Epithelial cell of prostate (primary cell): ENCODE measurements around the gene CAMK2D.

Experiments
- DNase-seq: peaks from one replicate; pipeline ENCODE4 v3.0.0-alpha.2; 2011; ENCODE audit warnings: low read depth, low spot score
- H3K27ac ChIP-seq: fragments of 450-650 bp; 2 replicates; pipeline ENCODE4 v1.5.1; 2017; ENCODE audit warnings: mild to moderate bottlenecking

Gene CAMK2D

GRCh38 chr4:113500424-113500823 lies 261.1 kb downstream of the CAMK2D start:
- no peak for DNase-seq
- H3K27ac ChIP-seq: no peak overlapping the region

GRCh38 chr4:113499696-113500095 lies 261.8 kb downstream of the CAMK2D start:
- H3K27ac ChIP-seq: no peak overlapping the region
- no peak for DNase-seq

- H3K27ac ChIP-seq: no peak overlapping the region
Measured at GRCh38 chr4:113499166-113499565, 262.4 kb downstream of the CAMK2D start.

GRCh38 chr4:113497154-113497884 lies 264.2 kb downstream of the CAMK2D start:
- H3K27ac ChIP-seq: no peak overlapping the region
- DNase-seq: no peak

More at GRCh38 chr4:113499166-113499565, 262.4 kb downstream of the CAMK2D start:
- DNase-seq: no peak

GRCh38 chr4:113496698-113497097 lies 264.8 kb downstream of the CAMK2D start:
- no peak for DNase-seq
- H3K27ac ChIP-seq: no peak overlapping the region

GRCh38 chr4:113495790-113496189 lies 265.7 kb downstream of the CAMK2D start:
- H3K27ac ChIP-seq: no peak overlapping the region
- no peak for DNase-seq

GRCh38 chr4:113483131-113483530 lies 278.4 kb downstream of the CAMK2D start:
- no peak overlapping the region for H3K27ac ChIP-seq

GRCh38 chr4:113482325-113482724 lies 279.2 kb downstream of the CAMK2D start:
- DNase-seq: no peak

More at GRCh38 chr4:113483131-113483530, 278.4 kb downstream of the CAMK2D start:
- DNase-seq: no peak

GRCh38 chr4:113481820-113482219 lies 279.7 kb downstream of the CAMK2D start:
- H3K27ac ChIP-seq: no peak overlapping the region
- no peak for DNase-seq

More at GRCh38 chr4:113482325-113482724, 279.2 kb downstream of the CAMK2D start:
- no peak overlapping the region for H3K27ac ChIP-seq

- no peak for DNase-seq
- no peak overlapping the region for H3K27ac ChIP-seq
Measured at GRCh38 chr4:113480109-113480508, 281.4 kb downstream of the CAMK2D start.

- peak overlapping the region; percentile 94 for H3K27ac ChIP-seq
- DNase-seq: no peak
Measured at GRCh38 chr4:113478032-113478431, 283.5 kb downstream of the CAMK2D start.

- DNase-seq: peak; percentile 68
- peak overlapping the region; percentile 94 for H3K27ac ChIP-seq
Measured at GRCh38 chr4:113476800-113477199, 284.7 kb downstream of the CAMK2D start.

GRCh38 chr4:113474017-113474416 lies 287.5 kb downstream of the CAMK2D start:
- DNase-seq: peak; percentile 82
- peak overlapping the region; percentile 94 for H3K27ac ChIP-seq

GRCh38 chr4:113472864-113473263 lies 288.7 kb downstream of the CAMK2D start:
- peak overlapping the region; percentile 94 for H3K27ac ChIP-seq
- no peak for DNase-seq

- H3K27ac ChIP-seq: no peak overlapping the region
- no peak for DNase-seq
Measured at GRCh38 chr4:113471146-113471860, 290.2 kb downstream of the CAMK2D start.

- H3K27ac ChIP-seq: peak overlapping the region; percentile 96
- DNase-seq: no peak
Measured at GRCh38 chr4:113469926-113470325, 291.6 kb downstream of the CAMK2D start.

GRCh38 chr4:113469023-113469390 lies 292.5 kb downstream of the CAMK2D start:
- H3K27ac ChIP-seq: peak overlapping the region; percentile 96

GRCh38 chr4:113468165-113469022 lies 293.1 kb downstream of the CAMK2D start:
- peak overlapping the region; percentile 96 for H3K27ac ChIP-seq
- peak; percentile 99 for DNase-seq

More at GRCh38 chr4:113469023-113469390, 292.5 kb downstream of the CAMK2D start:
- DNase-seq: no peak

- peak; percentile 70 for DNase-seq
- peak overlapping the region; percentile 96 for H3K27ac ChIP-seq
Measured at GRCh38 chr4:113467581-113467980, 294.0 kb downstream of the CAMK2D start.

GRCh38 chr4:113462286-113462685 lies 299.3 kb downstream of the CAMK2D start:
- H3K27ac ChIP-seq: no peak overlapping the region
- no peak for DNase-seq
